Diencephalon (tissue), 1 donor: Measurements from ENCODE around the gene PCDH1. TPM values are rescaled to one million over a fixed set of nuclear protein-coding genes. Genes with fewer than 3 reads are reported as not detected.

Experiments used
- total RNA-seq: library from RNA; depleted of rRNA; stranded (reverse); fragments of >200 nt; gene quantifications from one replicate; pipeline ENCODE4 v1.2.3, GENCODE V29; 2014

PCDH1 gene
- 69.2 TPM for total RNA-seq

GRCh38 chr5:141878186-141878710 lies at the start of gene PCDH1:
Gene PCDH1 (minus strand): TSS chr5:141878410. CDS start chr5:141878262, 148 bp downstream.

GRCh38 chr5:141923448-141924313 lies 45.5 kb upstream of the PCDH1 start, which contains the start of gene DELE1:
Gene DELE1 (plus strand): TSS chr5:141923871. CDS start chr5:141923942, 71 bp downstream.

Other genes with a start within 250 kb of the PCDH1 start
- gene HDAC3, start 241.6 kb downstream of the PCDH1 start, total RNA-seq: 54.9 TPM
- 18.9 TPM for gene RELL2, start 241.4 kb downstream of the PCDH1 start, total RNA-seq
- gene FCHSD1, start 227.0 kb downstream of the PCDH1 start, total RNA-seq: 9.5 TPM
- gene ARAP3, start 196.2 kb downstream of the PCDH1 start, total RNA-seq: 4.8 TPM
- gene DELE1, start 45.5 kb upstream of the PCDH1 start, total RNA-seq: 34.1 TPM
- gene PCDH12, start 79.8 kb upstream of the PCDH1 start, total RNA-seq: 3.2 TPM
- 79.4 TPM for gene RNF14, start 90.7 kb upstream of the PCDH1 start, total RNA-seq
- gene GNPDA1, start 134.6 kb upstream of the PCDH1 start, total RNA-seq: 28.8 TPM
- gene NDFIP1, start 230.4 kb upstream of the PCDH1 start, total RNA-seq: 231 TPM